Activated CD4-positive, alpha-beta memory T cell treated with anti-CD3 and anti-CD28 coated beads, Interleukin-2, amount 10 ng/mL, durations not matched to agents 7 days and 5 days (primary cell): ENCODE measurements around the gene FRMD3. TPM values are rescaled to one million over a fixed set of nuclear protein-coding genes. Genes with fewer than 3 reads are reported as not detected.

Experiments
- CTCF ChIA-PET: fragments of 350-600 bp; sonication (Branson Sonifier 250); formaldehyde crosslinking; loops from one replicate; lab custom pipeline; 2021; ENCODE audit warnings: antibody characterized with exemption, inconsistent platforms; lab: Charles Lee
- POLR2A ChIA-PET: fragments of 350-600 bp; sonication (Branson Sonifier 250); formaldehyde crosslinking; loops from one replicate; lab custom pipeline; 2021; ENCODE audit warnings: antibody characterized with exemption; lab: Charles Lee
- DNase-seq: peaks from one replicate; pipeline ENCODE4 v3.0.0-alpha.2; 2020
- H3K27ac Mint-ChIP-seq: one replicate; pipeline ENCODE4 v1.8.0; 2021; ENCODE audit warnings: mild to moderate bottlenecking, mixed read lengths
- H3K27me3 Mint-ChIP-seq: one replicate; pipeline ENCODE4 v1.8.0; 2021; ENCODE audit warnings: mixed read lengths
- H3K36me3 Mint-ChIP-seq: one replicate; pipeline ENCODE4 v1.8.0; 2021; ENCODE audit warnings: low read depth, mixed read lengths
- H3K4me1 Mint-ChIP-seq: one replicate; pipeline ENCODE4 v1.8.0; 2021; ENCODE audit warnings: mixed read lengths
- H3K4me3 Mint-ChIP-seq: one replicate; pipeline ENCODE4 v1.8.0; 2021; ENCODE audit warnings: mild to moderate bottlenecking, mixed read lengths
- H3K9me3 Mint-ChIP-seq: one replicate; pipeline ENCODE4 v1.8.0; 2021; ENCODE audit warnings: mixed read lengths
- total RNA-seq, 2 experiments: library from RNA; stranded (reverse); gene quantifications; one replicate each; pipeline ENCODE4 v1.2.3, GENCODE V29; 2021

FRMD3 gene
- total RNA-seq, 2 experiments from 2014 or later = 0.23 to 0.30 TPM

DNA sequence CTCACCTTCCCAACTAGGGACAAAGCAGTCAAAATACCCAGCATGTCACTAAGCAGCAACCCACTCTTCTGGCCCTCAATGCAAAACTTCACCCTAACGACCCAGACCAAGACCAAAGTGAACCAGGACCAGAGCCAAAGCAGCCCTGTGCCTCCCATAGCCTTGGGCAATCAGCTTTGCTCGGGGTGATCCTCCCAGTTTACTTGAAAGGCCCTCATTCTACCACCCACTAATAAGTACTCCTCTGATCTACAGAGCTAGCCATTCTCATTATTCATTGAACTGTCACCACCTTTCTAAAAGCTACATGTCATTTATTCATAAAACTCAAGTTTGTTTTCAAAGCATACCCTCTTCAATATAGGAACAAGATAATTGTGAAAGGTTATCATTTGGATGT, 221.0 kb downstream of the FRMD3 start:
- ChIA-PET POLR2A (no interaction called here), CTCF (no interaction called here)
- Mint-ChIP-seq H3K4me3 (no peak overlapping the region), H3K27ac (no peak overlapping the region), H3K9me3 (peaks cover 2% of the 10 kb centered on the region), H3K36me3 (no peaks in the 10 kb centered on the region), H3K4me1 (no peaks in the 10 kb centered on the region), H3K27me3 (no peaks in the 10 kb centered on the region)
- no peak for DNase-seq

DNA sequence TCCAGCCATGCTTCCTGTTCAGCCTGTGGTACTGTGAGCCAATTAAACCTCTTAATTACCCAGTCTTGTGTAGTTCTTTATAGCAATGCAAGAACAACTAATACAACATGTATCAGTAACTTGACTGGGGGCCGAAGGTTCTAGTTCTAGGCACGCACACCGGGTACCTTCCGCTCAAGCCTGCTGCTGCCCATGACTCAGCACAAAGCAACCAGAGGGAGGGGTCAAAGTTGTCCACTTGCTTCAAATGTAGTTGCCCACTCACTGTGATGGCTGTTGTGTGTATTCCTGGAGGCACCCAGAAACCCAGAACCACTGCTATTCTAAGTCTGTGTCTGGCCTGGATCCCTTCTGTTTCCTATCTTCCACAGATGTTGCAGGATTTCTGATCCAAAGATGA, 222.6 kb downstream of the FRMD3 start:
- POLR2A ChIA-PET = no interaction called here
- H3K4me1 Mint-ChIP-seq = no peaks in the 10 kb centered on the region
- peaks cover 2% of the 10 kb centered on the region for H3K9me3 Mint-ChIP-seq
- no peak overlapping the region for H3K4me3 Mint-ChIP-seq
- DNase-seq = no peak
- H3K36me3 Mint-ChIP-seq = no peaks in the 10 kb centered on the region
- H3K27me3 Mint-ChIP-seq = no peaks in the 10 kb centered on the region
- CTCF ChIA-PET = no interaction called here
- no peak overlapping the region for H3K27ac Mint-ChIP-seq

DNA sequence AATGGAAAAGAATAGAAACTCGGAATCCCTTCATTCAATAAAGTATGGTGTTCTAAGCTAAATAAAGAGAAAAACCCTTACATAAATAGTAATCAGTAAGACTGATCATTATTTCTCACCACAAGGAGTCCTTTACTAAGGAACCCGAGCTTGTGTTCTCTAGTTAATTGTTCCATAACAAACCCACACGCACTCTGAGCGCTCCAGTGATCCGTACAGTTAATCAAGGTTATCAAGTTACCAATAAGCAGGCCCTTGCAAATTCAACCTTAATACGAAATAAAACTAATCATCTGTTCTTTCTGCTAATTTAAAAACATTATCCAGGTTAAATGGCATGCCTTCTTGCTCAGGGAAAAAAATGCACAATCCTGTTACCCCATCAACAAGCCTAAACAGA, 224.4 kb downstream of the FRMD3 start:
- ChIA-PET POLR2A (no interaction called here), CTCF (interaction anchor here (1.2 kb wide), 1 partner anchor 21 kb away, joined by 4 read pairs; no protein-coding TSS in a partner anchor)
- no peak overlapping the region for H3K4me3 Mint-ChIP-seq
- H3K27me3 Mint-ChIP-seq = no peaks in the 10 kb centered on the region
- no peak for DNase-seq
- H3K9me3 Mint-ChIP-seq = no peaks in the 10 kb centered on the region
- H3K4me1 Mint-ChIP-seq = no peaks in the 10 kb centered on the region
- H3K36me3 Mint-ChIP-seq = no peaks in the 10 kb centered on the region
- H3K27ac Mint-ChIP-seq = no peak overlapping the region

DNA sequence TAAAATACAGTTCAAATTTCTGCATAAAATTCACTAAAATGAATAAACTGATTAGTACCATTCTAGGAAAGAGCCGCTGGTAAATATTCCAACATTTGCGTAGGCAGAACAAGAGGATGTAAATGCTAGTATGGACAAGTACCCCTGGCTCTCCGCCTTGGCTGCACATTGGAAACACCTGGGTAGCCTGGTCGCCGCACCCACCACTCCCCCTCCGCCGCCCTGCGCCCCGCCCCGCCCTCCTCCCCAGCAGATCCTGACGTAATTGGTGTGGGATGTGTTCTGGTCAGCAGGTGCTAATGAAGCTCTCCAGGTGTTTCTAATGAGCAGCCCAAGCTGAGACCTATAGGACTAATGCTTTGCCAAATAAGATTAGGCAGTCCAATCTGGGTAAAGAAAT, 225.7 kb downstream of the FRMD3 start:
- Mint-ChIP-seq H3K27me3 (no peaks in the 10 kb centered on the region), H3K9me3 (no peaks in the 10 kb centered on the region), H3K27ac (no peak overlapping the region), H3K36me3 (no peaks in the 10 kb centered on the region), H3K4me1 (no peaks in the 10 kb centered on the region), H3K4me3 (no peak overlapping the region)
- no peak for DNase-seq
- CTCF ChIA-PET = interaction anchor here (1.1 kb wide), 1 partner anchor 22 kb away, joined by 5 read pairs; no protein-coding TSS in a partner anchor
- POLR2A ChIA-PET = no interaction called here

DNA sequence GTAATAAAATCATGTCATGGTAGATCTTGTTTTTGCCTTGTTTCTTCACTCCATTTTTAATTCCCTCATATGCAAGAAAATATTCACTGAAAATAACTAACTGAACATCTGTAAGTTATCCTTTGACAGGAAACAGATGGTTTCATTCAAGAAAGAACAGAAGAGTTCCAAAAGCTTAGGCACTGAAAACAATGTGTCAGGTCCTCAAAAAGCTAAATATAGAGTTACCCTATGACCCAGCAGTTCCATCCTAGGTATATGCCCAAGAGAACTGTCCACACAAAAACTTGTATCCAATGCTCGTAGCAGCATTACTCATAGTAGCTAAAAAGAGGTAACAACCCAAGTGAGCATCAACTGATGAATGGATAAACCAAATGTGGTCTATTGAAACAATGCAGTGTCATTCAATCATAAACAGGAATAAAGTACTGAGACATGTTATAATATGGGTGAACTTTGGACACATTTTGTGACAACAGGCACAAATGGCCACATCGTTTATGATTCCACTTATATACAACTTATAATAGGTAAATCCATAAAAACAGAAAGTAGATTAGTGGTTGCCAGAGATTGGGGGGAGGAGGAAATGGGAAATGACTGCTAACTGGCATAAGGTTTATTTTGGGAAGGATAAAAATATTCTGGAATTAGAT, 231.0 kb downstream of the FRMD3 start:
- H3K4me3 Mint-ChIP-seq = no peak overlapping the region
- ChIA-PET CTCF (interaction anchor here (1.2 kb wide), 1 partner anchor 28 kb away, joined by 3 read pairs; no protein-coding TSS in a partner anchor), POLR2A (no interaction called here)
- no peaks in the 10 kb centered on the region for H3K4me1 Mint-ChIP-seq
- H3K27ac Mint-ChIP-seq = no peak overlapping the region
- DNase-seq = no peak
- H3K36me3 Mint-ChIP-seq = no peaks in the 10 kb centered on the region
- no peaks in the 10 kb centered on the region for H3K27me3 Mint-ChIP-seq
- H3K9me3 Mint-ChIP-seq = no peaks in the 10 kb centered on the region

DNA sequence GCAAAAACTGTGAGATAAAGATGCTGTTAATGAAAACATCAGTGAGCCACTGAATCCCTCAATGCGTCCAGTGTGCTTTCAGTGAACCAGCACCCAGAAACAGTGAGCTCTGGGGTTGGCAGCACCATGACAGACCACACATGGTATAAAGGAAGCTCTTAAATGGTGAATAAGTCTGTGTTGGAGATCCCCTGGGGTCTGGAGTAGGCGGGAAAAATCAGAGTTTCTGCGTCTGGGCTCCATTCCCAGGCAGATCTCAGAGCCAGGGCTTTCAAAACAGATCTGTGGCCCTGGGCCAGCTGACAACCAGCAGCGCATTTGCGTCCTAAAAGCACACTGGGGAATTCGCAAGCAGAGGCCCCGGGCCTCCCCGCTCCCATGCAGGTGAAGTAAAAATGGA, 233.5 kb downstream of the FRMD3 start:
- H3K9me3 Mint-ChIP-seq = no peaks in the 10 kb centered on the region
- no peak overlapping the region for H3K4me3 Mint-ChIP-seq
- no peak overlapping the region for H3K27ac Mint-ChIP-seq
- ChIA-PET POLR2A (no interaction called here), CTCF (no interaction called here)
- no peaks in the 10 kb centered on the region for H3K27me3 Mint-ChIP-seq
- DNase-seq = no peak
- no peaks in the 10 kb centered on the region for H3K4me1 Mint-ChIP-seq
- H3K36me3 Mint-ChIP-seq = no peaks in the 10 kb centered on the region

DNA sequence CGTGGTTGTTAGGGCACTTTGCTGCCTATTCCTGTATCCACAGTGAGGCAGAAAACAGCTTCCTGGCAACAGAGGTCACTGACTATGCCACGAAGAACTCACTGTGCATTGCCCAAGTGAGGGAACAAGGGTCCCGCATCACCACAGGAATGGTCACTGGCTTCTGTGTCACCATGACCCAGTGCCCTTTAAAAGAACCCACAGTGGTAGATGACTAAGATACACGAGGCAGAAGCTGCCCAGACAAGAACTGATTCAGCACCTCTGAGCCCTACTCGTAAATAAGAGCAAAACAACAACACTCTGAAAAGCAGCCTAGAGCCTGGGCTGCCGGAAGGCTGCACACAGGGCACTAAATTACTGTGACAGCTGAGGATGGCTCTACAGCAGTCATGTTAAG, 238.6 kb downstream of the FRMD3 start:
- Mint-ChIP-seq H3K4me3 (no peak overlapping the region), H3K27me3 (no peaks in the 10 kb centered on the region), H3K4me1 (no peaks in the 10 kb centered on the region), H3K9me3 (no peaks in the 10 kb centered on the region), H3K27ac (no peak overlapping the region), H3K36me3 (no peaks in the 10 kb centered on the region)
- ChIA-PET POLR2A (no interaction called here), CTCF (no interaction called here)
- DNase-seq = no peak

DNA sequence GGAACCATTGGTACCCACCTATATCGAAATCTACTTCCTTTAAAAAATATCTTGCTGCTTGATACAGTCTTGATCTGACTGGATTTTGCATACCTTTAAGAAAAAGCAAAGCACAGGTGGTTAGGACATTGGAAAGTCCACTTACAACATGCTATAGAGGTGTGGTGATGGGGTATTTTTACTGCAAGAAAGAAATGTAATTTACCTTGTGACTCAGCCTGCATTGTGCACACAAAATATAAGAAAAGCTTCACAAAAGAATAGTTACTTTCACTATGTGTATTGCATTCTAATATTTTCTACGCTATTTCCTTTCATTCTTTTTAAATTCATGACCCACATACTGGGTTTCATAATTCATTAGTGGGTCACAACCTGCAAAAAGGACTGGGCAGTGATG, 239.1 kb downstream of the FRMD3 start:
- ChIA-PET CTCF (no interaction called here), POLR2A (no interaction called here)
- no peaks in the 10 kb centered on the region for H3K27me3 Mint-ChIP-seq
- H3K36me3 Mint-ChIP-seq = no peaks in the 10 kb centered on the region
- no peak for DNase-seq
- H3K9me3 Mint-ChIP-seq = no peaks in the 10 kb centered on the region
- no peak overlapping the region for H3K4me3 Mint-ChIP-seq
- H3K27ac Mint-ChIP-seq = no peak overlapping the region
- H3K4me1 Mint-ChIP-seq = no peaks in the 10 kb centered on the region

DNA sequence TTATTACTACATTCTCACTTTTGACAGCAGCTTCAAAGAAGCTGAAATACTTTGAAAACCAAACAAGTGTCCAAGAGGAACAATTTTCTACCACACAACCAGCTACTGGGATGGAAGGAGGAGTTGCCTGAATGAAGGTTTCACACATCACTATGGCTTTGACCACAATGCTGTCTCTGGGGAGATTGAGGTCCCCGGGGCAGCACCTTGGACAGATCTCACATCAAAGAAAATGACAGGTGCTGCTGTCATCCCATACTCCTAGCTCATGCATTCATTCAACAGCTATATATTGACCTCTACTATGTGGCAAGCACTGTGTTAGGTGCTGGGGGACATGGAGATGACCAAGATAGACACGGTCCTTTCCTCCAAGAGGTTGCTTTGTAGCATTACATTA, 242.1 kb downstream of the FRMD3 start:
- ChIA-PET CTCF (no interaction called here), POLR2A (no interaction called here)
- H3K9me3 Mint-ChIP-seq = no peaks in the 10 kb centered on the region
- H3K4me1 Mint-ChIP-seq = no peaks in the 10 kb centered on the region
- DNase-seq = no peak
- H3K27me3 Mint-ChIP-seq = no peaks in the 10 kb centered on the region
- no peaks in the 10 kb centered on the region for H3K36me3 Mint-ChIP-seq
- no peak overlapping the region for H3K4me3 Mint-ChIP-seq
- H3K27ac Mint-ChIP-seq = no peak overlapping the region

DNA sequence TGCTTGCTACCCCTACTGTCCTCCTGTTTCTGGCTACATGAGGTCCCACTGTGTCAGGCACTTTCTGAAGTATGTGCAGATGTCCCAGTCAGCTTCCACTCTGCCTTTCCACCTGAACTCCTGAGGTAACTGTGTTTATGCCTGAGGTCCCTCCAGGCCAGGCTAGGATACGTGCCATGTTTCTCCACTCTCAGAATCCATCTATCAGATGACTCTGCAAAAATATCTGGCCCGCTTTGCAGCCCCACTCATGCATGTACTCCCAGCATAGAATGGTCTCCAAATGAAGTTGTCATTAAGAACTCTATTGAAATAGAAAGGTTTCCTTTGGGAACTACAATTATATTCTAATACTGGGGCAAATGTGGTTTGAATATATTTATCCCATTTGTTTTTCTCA, 243.4 kb downstream of the FRMD3 start:
- Mint-ChIP-seq H3K4me1 (no peaks in the 10 kb centered on the region), H3K9me3 (no peaks in the 10 kb centered on the region), H3K4me3 (no peak overlapping the region), H3K27ac (no peak overlapping the region), H3K36me3 (no peaks in the 10 kb centered on the region), H3K27me3 (no peaks in the 10 kb centered on the region)
- DNase-seq = no peak
- CTCF ChIA-PET = no interaction called here
- POLR2A ChIA-PET = no interaction called here

DNA sequence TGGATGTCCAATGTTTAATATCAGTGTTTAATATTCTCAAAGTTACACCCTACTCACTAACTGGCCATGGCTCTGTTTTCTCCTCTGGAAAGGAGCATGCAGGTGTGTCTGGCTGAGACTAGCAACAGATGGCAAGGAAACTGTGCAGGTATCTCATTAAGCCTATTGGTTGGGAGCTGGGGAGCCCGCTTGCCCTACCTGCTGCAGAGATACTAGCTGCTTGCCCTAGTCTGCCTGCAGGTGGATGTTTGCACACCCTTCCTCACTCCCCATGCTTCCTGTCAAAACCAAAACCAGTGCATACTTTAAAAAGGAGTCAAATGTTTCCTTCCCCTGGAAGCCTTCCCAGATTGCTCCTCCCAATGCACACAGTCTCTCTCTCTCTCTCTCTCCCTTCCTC, 247.0 kb downstream of the FRMD3 start:
- CTCF ChIA-PET = no interaction called here
- Mint-ChIP-seq H3K9me3 (no peaks in the 10 kb centered on the region), H3K27me3 (no peaks in the 10 kb centered on the region), H3K4me3 (no peak overlapping the region), H3K4me1 (no peaks in the 10 kb centered on the region), H3K27ac (no peak overlapping the region), H3K36me3 (no peaks in the 10 kb centered on the region)
- POLR2A ChIA-PET = no interaction called here
- no peak for DNase-seq

DNA sequence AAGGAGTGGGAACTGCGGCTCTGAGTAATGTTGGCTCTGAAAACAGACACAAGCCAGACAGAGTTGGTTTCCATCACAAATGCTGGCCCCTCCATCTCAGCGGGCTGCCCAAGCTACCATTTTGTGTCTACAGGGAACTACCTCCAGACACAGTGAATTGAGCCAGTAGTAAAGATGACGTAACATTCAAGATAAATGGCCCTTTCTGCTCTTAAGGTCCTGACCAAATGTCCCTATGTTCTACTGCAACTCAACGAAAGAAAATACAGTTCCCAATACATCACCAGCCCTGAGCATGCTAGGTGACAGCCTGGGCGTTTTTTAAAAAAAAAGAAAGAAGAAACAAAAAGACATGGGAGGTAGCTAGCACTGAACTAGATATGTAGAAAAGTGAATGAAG, 247.5 kb downstream of the FRMD3 start:
- Mint-ChIP-seq H3K27ac (no peak overlapping the region), H3K27me3 (no peaks in the 10 kb centered on the region), H3K4me1 (no peaks in the 10 kb centered on the region), H3K4me3 (no peak overlapping the region), H3K36me3 (no peaks in the 10 kb centered on the region), H3K9me3 (no peaks in the 10 kb centered on the region)
- ChIA-PET POLR2A (no interaction called here), CTCF (no interaction called here)
- no peak for DNase-seq

DNA sequence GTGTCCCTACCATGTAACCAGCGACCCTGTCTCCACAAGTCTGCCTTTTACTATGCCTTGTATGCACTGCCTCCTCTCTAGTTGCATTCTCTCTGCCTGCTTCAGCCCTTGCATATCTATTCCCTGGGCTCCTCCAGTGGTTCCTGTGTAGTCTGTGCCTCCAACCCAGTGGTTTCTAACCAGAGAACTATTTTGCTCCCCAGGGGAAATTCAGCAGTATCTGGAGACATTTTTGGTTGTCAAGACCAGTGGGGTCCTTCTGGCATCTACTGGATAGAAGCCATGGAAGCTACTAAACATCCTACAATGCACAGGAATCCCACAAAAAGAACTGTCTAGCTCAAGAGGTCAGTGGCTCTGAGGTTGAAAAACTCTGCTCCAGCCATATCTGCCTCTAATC, 251.2 kb downstream of the FRMD3 start:
- ChIA-PET POLR2A (no interaction called here), CTCF (no interaction called here)
- Mint-ChIP-seq H3K27ac (no peak overlapping the region), H3K4me1 (no peaks in the 10 kb centered on the region), H3K36me3 (no peaks in the 10 kb centered on the region), H3K4me3 (no peak overlapping the region), H3K27me3 (no peaks in the 10 kb centered on the region), H3K9me3 (no peaks in the 10 kb centered on the region)
- DNase-seq = no peak

DNA sequence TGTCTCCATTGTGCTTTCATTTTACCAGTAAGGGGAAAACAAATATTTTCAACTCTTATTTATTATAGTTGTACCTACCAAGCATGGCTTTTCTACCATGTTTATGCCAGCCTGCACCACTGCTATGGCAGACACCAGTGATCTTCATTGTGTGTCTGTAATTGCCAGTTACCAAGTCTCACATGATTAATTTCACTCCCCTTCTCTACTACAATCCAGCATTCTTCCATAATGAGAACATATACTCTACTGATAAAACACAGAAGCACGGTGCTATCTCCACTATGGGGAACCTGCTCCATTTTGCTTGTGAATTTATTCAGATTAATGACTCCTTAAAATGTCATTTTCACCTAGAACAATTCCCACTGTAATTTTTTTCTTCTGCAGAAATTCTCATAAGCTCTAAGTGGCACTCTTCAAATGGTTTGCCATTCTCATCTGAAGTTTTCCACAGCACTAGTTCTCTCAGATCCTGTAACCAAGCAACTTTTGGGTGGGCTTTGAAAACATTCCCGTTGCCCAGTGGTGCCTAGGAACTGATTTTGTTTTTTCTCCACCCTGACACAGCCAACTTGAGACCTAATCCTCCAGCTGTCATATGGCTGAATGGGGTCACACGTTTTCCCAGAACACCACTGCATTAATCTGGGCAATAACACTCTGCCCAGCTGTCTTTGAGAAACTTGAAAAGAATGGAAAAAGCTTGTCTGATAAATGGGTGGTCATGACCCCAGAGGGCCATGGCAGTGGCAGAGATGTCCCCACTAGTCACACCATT, 252.6 kb downstream of the FRMD3 start:
- no peaks in the 10 kb centered on the region for H3K27me3 Mint-ChIP-seq
- ChIA-PET POLR2A (no interaction called here), CTCF (no interaction called here)
- no peak overlapping the region for H3K27ac Mint-ChIP-seq
- H3K36me3 Mint-ChIP-seq = no peaks in the 10 kb centered on the region
- no peaks in the 10 kb centered on the region for H3K9me3 Mint-ChIP-seq
- no peak overlapping the region for H3K4me3 Mint-ChIP-seq
- no peak for DNase-seq
- no peaks in the 10 kb centered on the region for H3K4me1 Mint-ChIP-seq
